Myocyte (in vitro differentiated cells): ENCODE results near the gene ARHGEF38. TPM values are rescaled to one million over a fixed set of nuclear protein-coding genes. Genes with fewer than 3 reads are reported as not detected.

ENCODE experiments used
- DNase-seq: peaks from one replicate; pipeline ENCODE4 v3.0.0-alpha.2; 2012; ENCODE audit warnings: low read depth
- total RNA-seq: library from RNA; depleted of rRNA; stranded (reverse); fragments of >200 nt; gene quantifications from 2 replicates; pipeline ENCODE4 v1.2.3, GENCODE V29; 2014

The ARHGEF38 gene
- total RNA-seq, 1 donor from 2014 or later: 0.13 TPM

DNA sequence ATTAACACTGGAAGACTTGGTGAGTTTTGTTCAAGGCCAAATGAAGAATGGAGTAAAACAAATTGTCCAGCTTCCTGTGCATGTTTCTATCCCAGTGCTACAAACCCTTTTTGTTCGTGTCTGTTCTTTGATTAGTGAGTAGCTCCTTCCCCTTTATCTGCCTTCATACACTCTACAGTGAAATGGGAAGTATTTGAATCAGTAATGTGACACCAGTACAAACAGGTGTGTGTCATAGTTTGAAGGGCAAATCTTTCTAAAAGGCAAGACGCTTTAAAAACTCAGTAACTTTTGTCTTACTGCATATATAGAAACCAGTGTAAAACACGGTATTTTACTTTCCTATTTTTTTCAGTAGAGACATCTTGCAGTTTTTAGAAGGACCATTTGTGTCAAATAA, 5.9 kb downstream of the ARHGEF38 start:
- no peak for DNase-seq

DNA sequence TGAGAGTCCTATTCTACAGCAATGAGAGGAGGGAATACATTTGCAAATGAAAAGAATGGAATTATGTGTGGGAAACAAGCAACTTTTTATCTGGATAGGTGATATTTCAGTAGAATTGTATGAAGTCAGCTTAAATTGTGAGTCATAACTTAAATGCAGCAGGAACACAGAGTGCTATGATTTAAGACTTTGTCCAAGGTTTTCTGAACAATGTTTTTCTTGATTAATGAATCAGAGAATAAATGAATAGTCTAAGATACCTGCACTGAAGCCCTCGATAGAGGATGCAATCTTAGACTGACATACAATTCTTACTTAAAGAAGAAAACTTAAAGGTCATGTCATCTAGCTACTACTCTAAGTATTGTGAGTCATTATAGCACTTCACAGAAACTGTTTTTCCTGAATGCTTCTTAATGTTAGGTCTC, 8.0 kb downstream of the ARHGEF38 start:
- no peak for DNase-seq

DNA sequence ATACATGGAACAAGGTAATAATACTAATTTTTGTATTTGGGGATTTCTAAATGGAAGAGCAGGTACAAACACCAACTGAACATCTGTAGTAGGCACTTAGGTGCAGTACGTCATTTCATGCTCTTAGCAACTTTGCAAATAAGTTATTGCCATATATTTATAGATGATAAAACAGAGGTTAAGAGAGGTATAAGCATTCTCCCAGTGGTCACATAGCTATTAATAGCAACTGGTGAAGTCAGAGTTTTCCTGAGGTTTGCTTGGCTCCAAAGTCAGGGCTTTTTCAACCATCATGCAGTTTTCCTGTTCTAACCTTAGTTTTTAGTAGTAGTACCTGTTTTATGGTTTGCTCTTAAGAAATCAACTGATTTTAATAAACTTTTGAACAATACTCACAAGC, 10.9 kb downstream of the ARHGEF38 start:
- DNase-seq: no peak

DNA sequence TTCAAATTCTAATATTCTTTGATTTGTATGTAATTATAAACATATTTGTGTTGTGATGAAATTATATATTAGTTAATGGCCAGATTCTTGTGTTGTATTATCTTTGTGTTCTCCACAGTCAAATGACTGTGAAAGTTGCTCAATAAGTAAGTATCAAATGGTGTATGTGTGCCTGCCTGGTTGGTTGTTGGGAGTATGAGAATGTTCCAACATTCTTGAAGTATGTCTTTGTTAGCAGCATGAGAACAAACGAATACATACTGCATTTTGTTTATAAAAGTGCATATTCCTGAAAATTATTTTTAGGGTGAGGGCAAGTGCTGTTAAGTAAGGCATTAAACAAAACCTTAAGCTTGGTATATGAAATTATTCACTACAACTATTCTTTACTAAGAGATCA, 16.2 kb downstream of the ARHGEF38 start:
- DNase-seq: no peak

DNA sequence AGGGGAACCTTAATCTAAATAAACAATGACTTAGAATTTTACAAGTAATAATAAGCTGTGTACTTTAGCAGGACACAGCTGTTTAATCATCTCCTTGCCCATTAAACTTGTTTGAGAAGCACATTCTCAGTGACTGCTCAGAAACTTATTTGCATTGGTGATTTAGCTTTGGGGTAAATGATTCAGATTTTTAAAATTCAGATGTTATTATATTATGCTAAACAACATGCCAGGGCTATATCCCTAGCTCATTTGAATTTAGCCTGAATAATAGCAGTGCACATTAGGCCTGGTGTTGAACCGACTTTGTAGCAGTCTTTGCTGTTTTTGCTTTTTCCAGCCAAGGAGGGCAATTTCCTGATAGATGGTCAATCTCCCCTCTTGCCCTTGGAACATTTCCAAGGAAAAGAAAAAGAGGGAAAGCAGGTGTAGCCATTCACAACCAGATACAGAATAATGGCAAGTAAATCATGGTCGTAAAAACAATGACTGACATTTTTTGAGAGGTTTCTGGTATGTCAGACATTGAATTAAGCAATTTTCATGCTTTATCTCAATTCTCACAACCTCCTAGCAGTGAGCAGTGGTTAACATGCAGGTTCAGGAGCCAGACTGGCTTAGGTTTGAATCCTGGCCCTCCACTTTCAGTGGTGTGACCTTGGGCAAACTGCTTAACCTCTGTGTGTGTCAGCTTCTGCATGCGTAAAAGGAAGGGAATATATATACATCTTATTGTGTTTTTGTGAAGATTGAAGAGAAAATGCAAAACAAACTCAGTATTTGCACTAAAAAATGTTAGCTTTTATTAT, 16.8 kb downstream of the ARHGEF38 start:
- DNase-seq: no peak

DNA sequence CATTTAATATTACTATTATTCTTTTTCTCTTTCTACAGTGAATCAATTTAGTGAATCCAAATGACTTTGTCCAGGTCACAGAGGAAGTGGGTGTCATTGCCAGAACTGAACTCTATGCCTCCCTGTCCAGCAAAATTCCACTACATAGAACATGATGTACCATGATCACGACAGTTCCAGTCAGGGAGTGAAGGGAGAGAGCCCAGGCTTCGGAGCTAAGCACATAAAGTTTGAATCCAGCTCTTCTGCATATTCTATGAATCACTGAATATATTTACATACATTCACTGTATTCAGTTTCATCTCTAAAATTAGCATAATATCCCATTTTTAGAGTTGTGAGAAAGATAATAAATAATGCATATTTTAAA, 17.4 kb downstream of the ARHGEF38 start:
- DNase-seq: no peak

DNA sequence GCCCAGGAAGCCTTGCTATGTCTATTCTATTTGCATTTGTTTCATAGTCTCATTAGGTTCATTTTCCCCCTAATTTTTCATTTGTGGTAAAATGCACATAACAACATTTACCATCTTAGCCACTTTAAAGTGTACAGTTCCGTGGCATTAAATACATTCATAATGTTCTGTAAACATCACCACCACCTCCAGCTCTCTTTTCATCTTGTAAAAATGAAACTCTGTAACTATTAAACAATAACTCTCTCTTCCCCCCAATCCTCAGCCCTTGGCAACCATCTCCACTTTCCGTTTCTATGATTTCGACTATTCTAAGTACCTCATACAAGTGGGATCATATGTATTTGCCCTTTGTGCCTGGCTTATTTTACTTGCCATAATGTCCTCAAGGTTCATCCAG, 19.9 kb downstream of the ARHGEF38 start:
- no peak for DNase-seq

DNA sequence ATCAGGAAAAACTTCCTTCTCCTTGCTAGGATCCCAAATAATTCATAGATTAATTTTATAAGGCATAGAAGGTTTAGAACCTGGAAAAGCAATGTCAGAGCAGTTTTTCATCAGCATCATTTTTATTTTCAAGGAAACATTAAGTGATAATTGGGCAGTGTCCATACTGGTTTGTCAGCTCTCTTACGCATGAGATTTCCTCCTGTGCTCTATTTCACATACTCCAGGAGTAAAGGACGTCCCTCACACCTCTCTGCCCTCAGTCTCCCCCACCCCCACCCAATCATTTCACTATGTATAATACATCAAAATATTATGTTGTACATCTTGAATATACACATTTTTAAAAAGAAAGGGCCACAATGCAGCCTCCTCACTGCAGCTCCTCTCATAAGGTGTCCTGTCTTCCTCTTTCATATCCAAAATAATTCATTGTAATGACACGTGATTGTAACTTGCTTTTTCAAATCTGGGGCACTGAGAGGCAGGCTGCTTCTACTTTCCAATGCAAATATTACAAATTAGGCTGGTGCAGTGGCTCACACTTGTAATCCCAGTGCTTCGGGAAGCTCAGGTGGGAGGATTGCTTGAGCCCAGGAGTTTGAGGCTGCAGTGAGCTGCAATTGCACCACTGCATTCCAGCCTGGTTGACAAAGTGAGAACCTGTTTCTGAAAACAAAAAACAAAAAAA, 34.4 kb downstream of the ARHGEF38 start:
- no peak for DNase-seq

DNA sequence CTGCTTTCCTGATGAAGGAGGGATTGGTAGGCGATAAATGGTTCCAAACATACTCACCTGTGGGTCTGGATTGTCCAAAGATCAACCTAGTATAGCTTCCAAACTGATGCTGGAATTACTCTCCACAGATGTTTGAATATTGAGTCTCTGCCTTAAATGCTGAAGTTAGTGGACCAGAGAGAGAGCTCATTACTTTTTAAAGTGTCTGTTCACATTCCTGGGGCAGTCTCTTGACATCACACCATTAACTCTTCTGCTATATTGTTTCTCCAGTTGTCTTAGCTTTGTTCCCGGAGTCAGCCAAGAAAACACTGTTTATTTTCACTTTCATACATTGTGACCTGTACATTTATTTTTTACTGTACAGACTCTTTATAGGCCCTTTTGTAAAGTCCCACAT, 35.4 kb downstream of the ARHGEF38 start:
- no peak for DNase-seq

DNA sequence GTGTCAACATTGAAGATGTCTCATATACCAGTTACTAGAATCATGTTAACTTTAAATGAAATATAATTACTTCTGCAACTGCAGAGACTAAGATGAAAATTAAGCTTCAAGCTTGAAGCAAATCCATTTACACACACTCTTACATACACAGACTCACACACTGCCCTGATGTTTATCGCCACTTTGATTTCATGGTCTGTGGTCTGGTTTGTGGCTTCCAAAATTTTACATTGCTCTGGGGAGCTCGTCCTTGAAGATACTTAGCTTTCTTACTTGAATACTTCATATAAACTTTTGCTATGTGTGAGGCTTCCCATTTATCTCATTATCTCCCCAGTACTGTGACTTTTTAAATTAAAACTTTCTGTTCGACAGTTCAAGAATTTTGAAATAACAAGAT, 35.8 kb downstream of the ARHGEF38 start:
- DNase-seq: no peak

DNA sequence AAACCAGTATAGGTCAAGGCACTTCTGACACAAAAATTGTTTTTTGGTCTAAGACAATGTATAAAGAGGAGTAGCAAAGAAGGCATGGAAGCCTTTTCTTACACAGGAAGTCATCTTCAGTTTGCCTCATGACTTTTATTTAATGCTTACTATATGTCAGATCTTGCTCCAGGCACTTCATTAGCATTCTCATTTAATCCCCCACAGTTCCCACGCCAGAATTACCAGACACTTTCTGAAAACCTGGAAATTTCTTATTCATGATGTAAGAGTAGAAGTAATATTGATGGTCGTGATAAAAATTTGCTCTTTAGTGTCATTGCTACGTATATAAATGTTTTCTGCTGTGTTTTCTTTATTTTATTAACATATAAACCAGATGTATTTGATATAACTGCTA, 39.2 kb downstream of the ARHGEF38 start:
- no peak for DNase-seq

DNA sequence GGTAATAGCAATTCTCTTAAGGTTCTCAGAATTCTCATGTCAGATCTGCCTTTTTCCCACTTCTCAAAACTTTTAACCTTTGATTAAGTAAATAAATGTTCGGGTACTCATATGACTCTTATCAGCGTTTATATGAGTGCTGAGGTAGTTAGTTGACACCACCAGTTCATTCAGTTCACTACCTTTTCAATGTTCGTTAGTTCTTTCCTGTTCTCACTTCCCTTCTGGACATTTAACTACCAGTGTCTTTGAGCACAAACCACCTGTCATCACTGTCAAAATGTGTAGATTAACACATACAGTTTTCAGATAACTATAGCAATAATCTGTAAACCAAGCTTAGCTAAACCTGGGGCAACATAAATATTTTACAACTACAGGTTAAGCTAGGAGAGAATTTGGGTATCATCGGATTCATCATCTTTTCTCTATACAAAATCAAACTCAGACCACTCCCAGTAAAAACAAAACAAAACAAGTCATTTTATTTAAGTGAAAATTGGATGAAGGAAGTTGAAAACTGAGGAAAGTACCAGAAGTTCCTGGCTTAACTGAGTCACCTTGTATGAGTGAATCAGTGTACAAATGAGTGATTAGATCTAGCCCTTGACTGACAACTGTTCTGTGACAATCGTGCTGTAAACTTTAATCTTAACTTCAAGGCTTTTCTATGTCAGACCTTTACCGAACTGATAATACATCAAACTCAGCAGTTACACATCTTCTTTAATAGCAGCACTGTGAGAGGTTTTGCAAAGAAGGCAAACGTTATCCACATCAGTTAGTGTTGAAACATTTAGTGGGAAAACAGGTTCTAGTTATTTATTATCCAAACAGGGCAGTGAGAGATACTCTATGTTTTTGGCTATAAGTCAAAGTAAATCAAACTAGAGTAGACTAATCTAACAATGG, 41.9 kb downstream of the ARHGEF38 start:
- DNase-seq: no peak

DNA sequence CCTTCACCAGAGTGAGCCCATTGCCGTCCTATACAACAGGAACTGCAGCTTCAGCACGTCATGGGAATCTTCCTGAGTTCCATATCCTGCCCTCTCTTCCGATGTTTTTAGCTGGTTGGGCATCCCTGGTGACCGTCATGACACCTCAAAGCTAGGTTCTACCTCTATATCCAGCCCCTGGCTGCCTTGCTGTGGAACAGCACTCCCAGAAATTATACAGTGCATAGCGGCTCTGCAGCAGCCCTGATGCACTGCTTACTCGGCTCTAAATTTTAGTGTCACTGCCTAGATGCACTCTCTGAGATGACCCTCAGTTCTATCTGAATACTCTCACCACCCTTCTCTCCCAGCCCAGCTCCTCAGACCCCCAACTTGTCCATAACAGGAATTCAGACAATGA, 44.3 kb downstream of the ARHGEF38 start:
- DNase-seq: no peak

DNA sequence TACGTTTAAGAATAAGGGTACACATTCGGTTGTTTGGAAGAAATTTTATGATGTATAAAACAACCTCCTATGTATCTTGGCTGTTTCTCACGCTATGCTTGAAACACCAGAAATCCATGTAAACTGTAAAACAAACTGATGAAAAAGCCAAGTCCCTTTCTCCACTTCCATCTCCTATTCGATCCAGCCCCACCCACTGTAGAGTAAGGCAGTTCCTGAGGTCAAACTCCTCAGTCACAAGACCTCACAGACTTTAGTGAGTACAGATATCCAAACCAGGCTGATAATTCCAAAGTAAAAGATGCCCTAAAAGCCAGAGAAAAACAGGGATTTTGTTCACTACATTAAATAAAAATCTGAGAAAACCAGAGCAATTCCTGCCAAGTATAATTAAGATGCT, 45.6 kb downstream of the ARHGEF38 start:
- no peak for DNase-seq

DNA sequence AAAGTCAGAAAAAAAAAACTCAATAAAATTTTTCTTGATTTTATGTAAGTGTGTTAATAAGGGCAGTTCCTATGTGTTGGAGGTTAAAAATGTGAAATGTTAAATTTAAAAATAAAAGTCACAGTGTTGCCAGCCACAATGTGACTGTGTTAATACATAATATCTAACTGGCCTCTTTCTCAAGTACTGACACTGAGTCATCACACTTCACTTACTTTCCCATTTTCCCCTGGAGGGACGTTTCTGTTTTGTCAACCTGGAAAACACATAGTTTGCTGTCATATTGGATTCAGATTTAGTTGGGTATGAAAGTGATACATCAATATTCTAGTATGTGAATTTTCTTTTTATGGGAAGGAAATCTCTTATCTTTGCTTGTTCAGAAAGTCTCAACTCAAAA, 46.4 kb downstream of the ARHGEF38 start:
- no peak for DNase-seq

DNA sequence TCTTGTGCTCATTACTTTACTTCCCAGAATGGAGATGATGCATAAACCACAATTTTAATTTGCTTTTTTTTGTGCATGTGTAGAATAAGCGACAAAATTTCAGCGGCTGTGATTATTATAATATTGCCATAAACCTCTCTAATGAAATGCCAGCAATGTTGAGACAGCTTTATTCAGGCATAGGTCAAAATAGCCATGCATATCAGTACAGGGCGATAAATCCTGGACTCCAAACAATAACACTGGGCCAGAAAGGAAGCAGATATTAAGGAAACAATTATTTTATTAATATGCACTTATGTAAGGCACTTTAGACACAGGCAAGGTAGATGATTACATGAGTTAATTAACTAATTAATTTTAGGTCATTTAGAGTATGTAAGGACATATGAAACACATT, 47.1 kb downstream of the ARHGEF38 start:
- no peak for DNase-seq

DNA sequence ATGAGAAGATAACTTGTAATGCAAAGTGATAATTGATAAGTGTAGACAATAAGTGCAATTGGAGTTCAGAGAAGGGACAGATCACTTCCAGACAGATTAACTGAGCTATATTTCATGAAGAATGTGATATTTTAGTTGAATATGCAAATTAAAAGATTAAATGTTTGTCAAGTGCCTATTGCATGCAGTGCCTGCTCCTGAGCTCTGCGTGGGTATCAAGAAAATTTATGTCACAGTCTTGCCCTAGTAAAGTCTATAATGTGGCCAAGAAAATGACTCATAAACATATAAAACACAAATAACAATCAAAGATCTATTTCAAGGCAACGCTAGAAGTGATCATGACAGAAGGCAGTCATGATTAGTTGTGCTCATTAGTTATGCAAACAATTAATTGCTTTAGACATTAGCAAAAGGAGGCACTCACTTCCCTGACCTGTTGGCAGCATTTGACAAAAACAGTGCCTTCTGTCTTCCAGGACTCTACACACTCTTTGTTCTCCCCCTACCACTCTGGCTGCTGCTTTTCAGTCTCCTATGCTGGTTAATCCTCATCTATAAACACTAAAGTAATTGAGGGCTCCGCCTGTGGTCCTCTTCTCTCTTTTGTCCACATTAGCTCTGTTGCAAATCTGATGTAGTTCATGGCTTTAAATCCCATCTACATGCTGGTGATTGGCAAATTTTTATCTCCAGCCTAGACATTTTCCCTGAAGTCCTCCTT, 47.7 kb downstream of the ARHGEF38 start:
- DNase-seq: no peak

DNA sequence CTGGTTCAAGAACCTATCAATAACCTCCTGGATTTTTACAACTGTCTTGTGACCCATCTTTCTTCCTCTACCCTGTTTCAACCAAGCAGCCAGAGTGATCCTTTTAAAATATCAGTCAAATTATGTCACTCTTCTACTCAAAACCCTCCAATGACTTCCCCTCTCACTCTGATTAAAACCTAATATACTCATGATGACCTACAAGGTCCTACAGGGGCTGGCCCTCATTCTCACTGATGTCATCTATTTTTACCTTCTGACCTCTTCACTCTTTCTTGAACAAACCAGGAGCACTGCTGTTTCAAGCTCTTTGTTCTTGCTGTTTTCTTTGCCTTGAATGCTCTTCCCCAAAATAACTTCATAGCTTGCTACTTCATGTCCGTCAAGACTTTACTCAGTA, 48.5 kb downstream of the ARHGEF38 start:
- DNase-seq: no peak

DNA sequence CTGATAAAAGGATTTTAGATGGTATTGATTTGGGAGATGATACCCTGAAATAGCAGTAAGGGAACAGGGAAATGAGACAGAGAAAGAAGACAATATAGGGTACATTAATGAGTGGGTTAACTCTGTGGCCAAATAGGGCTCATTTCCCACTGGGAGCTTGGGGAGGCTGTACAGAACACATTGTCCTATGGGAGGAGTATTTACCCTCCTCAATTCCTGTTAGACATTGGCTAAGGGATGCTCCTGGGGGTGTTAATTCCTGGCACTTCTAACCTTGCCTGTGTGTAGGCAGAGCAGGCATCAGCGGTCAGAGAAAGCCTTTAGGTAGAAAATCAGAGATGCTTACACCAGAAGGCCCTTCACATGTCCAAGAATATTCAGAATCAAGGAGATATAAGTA, 49.0 kb downstream of the ARHGEF38 start:
- DNase-seq: no peak

DNA sequence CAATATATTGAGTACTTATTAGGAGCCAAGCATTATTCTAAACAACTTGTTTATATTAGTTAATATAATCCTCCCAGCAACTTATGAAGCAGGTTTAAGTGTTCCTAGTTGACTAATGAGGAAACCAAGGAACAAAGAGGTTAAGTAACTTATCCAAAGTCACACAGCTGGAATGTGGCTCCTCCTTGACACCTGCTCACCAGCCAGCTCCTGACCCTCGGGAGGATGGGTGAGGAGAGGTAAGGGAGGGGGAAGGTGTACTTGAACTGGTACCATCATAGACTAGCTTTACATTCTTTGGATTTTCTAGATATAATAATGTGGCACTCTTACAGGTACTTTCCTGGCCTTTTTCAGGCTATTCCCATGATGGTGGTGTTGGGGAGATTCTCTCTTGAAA, 50.7 kb downstream of the ARHGEF38 start:
- no peak for DNase-seq

DNA sequence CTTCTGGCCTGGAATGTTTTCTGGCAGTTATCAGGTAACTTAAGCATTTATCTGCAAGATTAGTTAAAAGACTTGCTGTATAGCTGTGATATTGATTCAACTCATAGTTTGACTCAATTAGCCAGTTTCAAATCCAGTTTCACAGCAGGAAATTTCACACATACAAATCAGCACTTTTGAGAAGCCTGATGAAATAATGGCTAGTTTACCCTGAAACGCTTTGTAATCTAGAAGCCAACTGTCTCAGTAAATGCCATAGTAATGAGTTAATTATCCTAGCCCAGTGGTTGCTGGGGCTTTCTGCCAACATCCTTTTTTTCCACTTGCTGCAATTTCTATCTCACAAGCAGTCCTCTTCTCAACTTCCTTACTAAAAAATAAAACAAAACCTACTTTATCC, 53.1 kb downstream of the ARHGEF38 start:
- DNase-seq: peak; percentile 64
